Measurements from ENCODE around the gene ATP2B3. TPM values are rescaled to one million over a fixed set of nuclear protein-coding genes. Genes with fewer than 3 reads are reported as not detected.

The ATP2B3 gene
- total RNA-seq, 1 donor from 2014 or later, result not detected

DNA sequence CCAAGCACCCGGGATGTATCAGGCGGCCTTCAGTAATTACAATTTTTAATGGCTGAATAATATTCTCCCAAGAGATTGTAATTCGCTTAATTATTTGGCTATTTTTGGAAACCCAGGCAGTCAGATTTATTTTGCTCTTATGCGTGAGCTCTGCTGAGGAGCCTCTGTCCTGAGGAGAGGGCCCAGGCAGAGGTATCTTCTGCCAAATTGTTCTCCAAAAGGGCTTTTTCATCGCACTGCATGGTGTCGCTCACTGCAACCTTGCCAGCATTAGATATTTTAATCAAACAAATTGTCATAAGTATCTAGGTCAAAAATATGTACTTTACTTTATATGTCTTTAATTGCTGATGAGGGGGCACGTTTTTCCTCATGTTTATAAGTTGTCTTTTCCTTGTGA, 5.8 kb downstream of the ATP2B3 start:
- DNase-seq (ENCODE audit: missing footprints) (no peak), ATAC-seq (no peak)
- intact Hi-C loops (cut with DNase I), result no loop called here

DNA sequence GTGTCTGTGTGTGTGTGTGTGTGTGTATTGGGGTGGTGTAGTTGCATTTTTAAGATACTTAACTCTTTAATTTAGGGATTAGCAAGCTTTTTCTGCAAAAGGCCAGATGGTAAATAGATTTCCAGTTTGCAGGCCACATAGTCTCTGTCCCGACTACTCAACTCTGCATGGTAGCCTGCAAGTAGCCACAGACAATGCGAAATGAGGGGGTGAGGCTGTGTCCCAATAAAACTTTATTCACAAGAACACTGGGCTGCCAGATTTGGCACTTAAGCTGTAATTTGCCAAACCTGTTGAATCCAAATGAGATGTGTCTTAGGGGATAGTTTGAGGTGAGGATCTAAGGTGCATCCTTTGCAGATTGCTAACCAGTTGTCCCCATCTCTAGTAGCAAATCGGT, 6.8 kb downstream of the ATP2B3 start:
- intact Hi-C loops (cut with DNase I), result no loop called here
- no peak for ATAC-seq
- DNase-seq (ENCODE audit: missing footprints), result no peak

DNA sequence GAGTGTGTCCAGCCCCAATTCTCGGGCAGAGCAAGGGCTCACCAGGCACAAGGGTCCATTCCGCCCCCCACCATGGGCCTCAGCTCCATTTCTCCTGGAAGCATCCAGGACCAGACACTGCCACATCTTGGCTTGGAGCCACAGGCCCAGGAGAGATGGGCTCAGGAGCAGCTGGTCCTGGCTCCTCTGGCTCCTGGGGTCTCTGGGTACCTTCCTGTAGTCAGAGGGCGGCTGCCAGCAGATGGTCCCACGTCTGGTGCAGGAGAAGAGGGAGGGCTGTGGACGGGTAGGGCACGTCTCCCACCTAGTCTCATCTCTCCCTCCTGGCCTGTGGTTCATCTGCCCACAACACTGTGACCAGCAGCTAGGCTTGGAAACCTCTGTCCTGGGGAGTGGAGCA, 8.0 kb downstream of the ATP2B3 start:
- intact Hi-C loops (cut with DNase I), result no loop called here
- DNase-seq (ENCODE audit: missing footprints) (no peak), ATAC-seq (no peak)

DNA sequence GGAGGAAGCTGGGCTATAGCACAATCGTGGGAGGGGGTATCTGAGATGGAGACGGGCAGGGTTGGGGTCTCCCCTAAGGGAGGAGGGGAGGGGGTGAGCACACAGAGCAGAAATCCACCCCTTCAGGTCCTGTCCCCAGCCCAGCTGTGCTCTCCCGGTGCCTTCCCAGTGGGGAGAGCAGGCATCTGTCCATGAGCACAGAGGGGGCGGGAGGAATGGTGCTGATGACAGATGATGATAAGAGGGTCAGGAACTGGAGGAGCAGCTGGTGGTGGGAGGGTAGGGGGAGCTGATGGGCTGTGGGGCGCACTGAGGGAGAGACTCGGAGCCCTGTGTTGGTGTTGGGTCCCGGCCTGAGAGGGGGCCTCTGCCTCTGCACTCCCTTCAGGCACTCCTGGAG, 8.6 kb downstream of the ATP2B3 start:
- intact Hi-C loops (cut with DNase I), result no loop called here
- no peak for ATAC-seq
- DNase-seq (ENCODE audit: missing footprints), result no peak

DNA sequence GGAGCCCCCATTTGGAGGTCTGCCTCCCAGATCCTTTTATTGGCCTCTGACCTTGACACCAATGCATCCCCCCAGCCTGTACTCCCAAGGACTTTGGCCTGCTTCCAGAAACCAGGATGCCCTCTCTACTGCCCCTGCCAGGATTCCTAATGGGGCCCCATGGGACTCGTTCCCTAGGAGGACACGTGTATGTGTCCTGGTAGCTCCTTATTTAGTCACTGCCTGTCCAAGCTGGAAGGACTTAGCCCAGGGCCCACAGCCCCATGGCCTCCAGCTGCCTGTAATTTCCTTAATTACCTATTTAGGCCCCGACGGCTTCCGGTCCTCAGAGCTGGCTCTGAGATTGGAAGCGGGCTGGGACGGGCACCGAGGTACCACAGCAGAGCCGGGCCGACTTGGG, 9.4 kb downstream of the ATP2B3 start:
- intact Hi-C loops (cut with DNase I), result no loop called here
- ATAC-seq, result no peak
- no peak for DNase-seq (ENCODE audit: missing footprints)

DNA sequence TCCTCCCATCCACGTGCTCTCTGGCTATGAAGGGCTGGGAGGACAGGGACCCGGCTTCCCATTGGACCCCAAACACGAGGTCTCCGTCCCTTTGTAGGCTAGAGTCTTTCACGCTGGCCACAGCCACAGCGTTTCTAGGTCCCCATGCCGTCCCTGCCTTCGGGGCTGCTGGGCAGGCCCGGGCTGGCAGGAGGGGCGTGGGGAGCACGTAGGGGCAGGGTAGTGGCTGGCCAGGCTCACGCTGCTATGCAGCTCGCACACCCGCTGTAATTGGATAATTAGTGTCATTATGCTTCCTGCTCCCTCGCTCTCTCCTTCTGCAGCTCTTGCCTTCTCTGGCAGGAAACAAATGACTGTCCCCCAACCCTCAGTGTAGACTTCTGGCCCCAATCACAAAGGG, 9.8 kb downstream of the ATP2B3 start:
- ATAC-seq (no peak), DNase-seq (ENCODE audit: missing footprints) (no peak)
- intact Hi-C loops (cut with DNase I), result no loop called here

DNA sequence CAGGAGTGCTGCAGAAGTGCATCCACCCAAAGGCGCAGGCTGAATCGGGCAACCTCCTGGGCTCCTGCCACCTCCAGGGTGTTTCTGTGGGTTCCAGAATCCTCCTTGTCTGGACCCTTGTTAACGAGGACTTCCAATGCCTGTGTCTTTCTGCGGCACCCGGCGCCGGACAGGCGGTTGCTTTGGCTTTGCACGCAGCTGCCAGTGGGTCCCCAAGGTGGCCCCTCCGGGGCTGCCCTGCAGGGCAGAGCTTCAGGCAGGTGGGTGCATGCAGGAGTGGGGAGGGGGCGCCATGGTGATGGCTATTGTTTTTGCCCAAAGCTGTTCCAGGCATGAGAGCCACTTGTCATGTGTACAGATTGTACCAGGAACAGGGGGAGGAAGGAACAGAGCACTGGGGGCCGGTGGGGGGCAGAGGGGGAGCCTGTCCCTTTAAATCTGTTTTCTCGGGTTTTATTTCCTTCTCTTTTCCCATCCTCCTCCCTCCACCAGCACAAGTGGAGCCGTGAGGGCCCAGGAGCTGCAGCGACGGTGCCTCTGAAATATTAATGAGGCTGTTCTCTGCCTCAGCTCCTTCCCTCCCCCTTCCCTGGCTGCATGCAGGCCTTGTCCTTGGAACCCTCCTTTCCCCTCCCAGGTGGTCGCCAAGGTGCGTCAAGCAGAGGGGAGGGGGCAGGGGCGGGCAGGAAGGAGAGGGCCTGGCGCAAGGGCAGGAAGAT, 13.1 kb downstream of the ATP2B3 start:
- intact Hi-C loops (cut with DNase I), result no loop called here
- ATAC-seq (no peak), DNase-seq (ENCODE audit: missing footprints) (no peak)

GRCh38 chrX:153533091-153533490, 15.6 kb downstream of the ATP2B3 start:
- intact Hi-C loops (cut with DNase I), result no loop called here
- DNase-seq (ENCODE audit: missing footprints), result no peak
- no peak for ATAC-seq

- ATAC-seq (no peak), DNase-seq (ENCODE audit: missing footprints) (no peak)
- intact Hi-C loops (cut with DNase I), result no loop called here
Observed at GRCh38 chrX:153537080-153537479, 19.6 kb downstream of the ATP2B3 start.

DNA sequence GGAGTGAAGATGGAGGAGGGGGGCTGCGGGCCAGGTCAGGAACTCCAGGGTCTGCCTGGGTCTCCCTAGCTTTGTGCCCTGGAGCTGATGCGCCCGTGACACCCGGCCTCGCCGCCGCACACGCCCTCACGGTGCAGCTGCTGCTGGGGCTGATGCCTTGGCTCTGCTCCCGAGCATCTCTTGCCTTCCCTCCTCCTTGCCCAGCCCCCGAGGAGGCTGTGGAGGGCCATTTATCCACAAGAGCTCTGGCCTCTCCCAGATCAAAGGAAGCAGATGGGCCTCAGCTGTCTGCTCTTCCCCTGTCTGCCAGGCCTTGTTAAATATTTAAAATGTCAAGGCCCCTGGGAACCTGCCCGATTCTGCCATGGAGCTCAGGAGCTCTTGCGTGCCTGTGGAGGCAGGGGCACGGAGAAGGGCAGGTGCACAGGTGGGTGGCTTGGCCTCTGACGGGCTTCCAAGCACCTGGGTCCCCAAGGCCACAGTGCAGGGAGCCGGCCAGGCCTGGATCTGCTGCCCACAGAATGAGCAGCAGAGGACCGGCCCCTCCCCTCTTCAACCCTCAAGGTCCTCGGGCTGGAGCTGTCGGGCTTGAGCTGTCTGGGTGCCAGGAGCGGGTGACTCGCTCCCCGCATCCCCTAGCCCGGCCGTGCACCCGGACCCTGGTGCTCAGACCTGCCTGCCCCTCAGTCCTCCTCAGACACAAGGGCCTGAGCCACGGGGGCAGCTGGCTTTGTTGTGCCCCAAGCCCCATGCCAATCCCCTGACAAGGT, 20.3 kb downstream of the ATP2B3 start:
- intact Hi-C loops (cut with DNase I), result no loop called here
- DNase-seq (ENCODE audit: missing footprints) (no peak), ATAC-seq (no peak)

GRCh38 chrX:153538424-153538823, 21.0 kb downstream of the ATP2B3 start:
- intact Hi-C loops (cut with DNase I), result no loop called here
- ATAC-seq (no peak), DNase-seq (ENCODE audit: missing footprints) (no peak)

GRCh38 chrX:153539171-153539978, 21.9 kb downstream of the ATP2B3 start:
- intact Hi-C loops (cut with DNase I), result no loop called here
- DNase-seq (ENCODE audit: missing footprints) (peak; percentile 79), ATAC-seq (peak; percentile 87)

- intact Hi-C loops (cut with DNase I), result no loop called here
- ATAC-seq, result no peak
- DNase-seq (ENCODE audit: missing footprints), result no peak
Observed at GRCh38 chrX:153539979-153540358, 22.5 kb downstream of the ATP2B3 start.

DNA sequence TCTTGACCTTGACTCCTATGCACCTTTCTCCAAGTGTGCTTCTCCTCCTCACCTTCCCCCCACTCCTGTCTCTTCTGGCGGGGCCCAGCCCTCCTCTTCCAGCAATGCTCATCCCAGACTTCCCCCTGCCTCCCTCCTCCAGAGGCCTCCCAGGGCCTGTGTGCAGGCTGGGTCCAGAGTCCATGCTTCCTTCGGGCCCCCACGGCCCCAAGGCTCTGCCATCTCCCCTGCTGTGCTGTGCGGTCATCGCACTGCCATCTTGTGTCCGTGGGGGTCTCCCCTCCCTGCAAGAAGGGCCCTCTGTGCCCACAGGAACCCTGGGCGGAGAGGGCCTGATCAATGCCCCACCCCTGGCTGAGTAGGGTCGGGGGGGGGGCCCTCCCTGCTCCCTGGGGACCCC, 27.3 kb downstream of the ATP2B3 start:
- intact Hi-C loops (cut with DNase I), result no loop called here
- no peak for DNase-seq (ENCODE audit: missing footprints)
- ATAC-seq, result no peak

- intact Hi-C loops (cut with DNase I), result no loop called here
- ATAC-seq, result no peak
- no peak for DNase-seq (ENCODE audit: missing footprints)
Observed at GRCh38 chrX:153546386-153546785, 28.9 kb downstream of the ATP2B3 start.

DNA sequence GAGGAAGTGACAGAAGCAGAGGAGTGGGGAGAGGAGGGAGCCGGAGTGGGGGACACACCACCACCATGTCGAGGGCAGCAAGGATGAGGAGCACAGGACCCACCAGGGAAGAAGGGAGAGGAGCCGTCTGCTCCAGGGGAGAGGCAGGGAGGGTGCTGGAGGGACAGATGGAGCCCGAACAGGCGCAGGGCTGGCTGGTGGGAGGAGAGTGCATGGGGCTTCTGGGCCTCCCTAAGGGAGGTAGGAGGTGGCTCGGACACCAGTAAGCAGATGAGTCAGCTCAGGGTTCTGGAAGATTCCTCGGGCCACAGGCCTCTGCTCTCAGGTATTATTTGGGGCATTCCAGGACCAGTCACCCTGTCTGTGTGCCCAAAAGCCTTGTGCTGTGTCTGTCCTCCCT, 29.8 kb downstream of the ATP2B3 start:
- DNase-seq (ENCODE audit: missing footprints) (no peak), ATAC-seq (no peak)
- intact Hi-C loops (cut with DNase I), result no loop called here

DNA sequence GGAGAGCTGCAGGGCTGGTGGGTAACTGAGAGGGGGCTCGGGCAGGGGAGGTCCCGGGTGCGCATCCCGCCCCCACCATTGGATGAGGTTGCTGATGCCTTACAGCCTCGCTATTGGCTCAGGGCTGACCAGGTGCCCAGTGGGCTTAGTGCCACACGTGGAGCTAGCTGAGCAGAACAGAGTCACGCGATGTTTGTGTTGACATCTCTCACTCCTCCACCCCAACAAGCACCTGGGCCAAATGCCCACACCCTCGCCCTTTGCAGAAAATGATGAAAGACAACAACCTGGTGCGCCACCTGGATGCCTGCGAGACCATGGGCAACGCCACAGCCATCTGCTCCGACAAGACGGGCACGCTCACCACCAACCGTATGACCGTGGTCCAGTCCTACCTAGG, 31.8 kb downstream of the ATP2B3 start:
- DNase-seq (ENCODE audit: missing footprints) (no peak), ATAC-seq (no peak)
- intact Hi-C loops (cut with DNase I), result no loop called here

DNA sequence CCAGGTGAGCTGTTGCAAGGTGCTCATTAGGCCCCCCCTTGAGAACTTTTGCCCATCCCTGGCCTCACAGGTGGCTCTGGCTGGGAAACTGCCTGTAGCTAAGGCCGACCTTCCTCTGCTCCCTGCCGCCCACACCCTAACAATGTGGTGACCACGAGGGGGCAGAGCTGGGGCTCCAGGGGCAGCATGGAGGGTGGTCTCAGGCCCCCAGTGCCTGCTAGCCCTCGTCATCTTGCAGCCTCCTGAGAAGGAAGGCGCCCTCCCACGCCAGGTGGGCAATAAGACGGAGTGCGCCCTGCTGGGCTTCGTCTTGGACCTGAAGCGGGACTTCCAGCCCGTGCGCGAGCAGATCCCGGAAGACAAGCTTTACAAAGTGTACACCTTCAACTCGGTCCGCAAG, 32.4 kb downstream of the ATP2B3 start:
- no peak for ATAC-seq
- intact Hi-C loops (cut with DNase I), result no loop called here
- DNase-seq (ENCODE audit: missing footprints), result no peak

GRCh38 chrX:153551135-153551534, 33.7 kb downstream of the ATP2B3 start:
- ATAC-seq (no peak), DNase-seq (ENCODE audit: missing footprints) (no peak)
- intact Hi-C loops (cut with DNase I), result no loop called here
